Pancreas (tissue), 10 donors: ENCODE results near the gene TYW1B. TPM values are rescaled to one million over a fixed set of nuclear protein-coding genes. Genes with fewer than 3 reads are reported as not detected.
"Not testable (repeated sequence)": the region's sequence is repeated elsewhere in the genome, so short reads cannot be mapped to it uniquely, and the experiment has no call there.

ENCODE experiments used
- ATAC-seq, 4 donors: fragments of 200-7000 bp; cut with Tn5 transposase; one replicate each; pipeline versions ENCODE4 v1.8.0 to v1.9.1; 2020; ENCODE audit warnings: mild to moderate bottlenecking in 4 of 4, moderate library complexity in 4 of 4
- DNase-seq, 6 donors: peaks; one replicate each; pipeline ENCODE4 v3.0.0-alpha.2; 2020
- FAIRE-seq: peaks from 2 replicates; lab custom pipeline; 2012; peaks lifted over from hg19 to GRCh38; lab: Jason Lieb, UNC
- H3K27ac ChIP-seq, 4 donors: fragments of 200-600 bp; sonication (generic); 1 replicate in 3 of 4; 2 replicates in 1 of 4; pipeline versions ENCODE4 v1.5.0 to v1.8.0; 2020
- H3K27me3 ChIP-seq, 4 donors: fragments of 200-600 bp; one replicate each; pipeline ENCODE4 v1.8.0; 2021
- H3K36me3 ChIP-seq, 3 donors: fragments of 200-600 bp; sonication (generic) in 1 of 3; one replicate each; pipeline versions ENCODE4 v1.5.0 to v1.8.0; 2020 to 2021
- H3K4me1 ChIP-seq, 3 donors: fragments of 200-600 bp; one replicate each; pipeline ENCODE4 v1.8.0; 2021
- H3K4me3 ChIP-seq, 4 donors: fragments of 200-600 bp; sonication (generic) in 2 of 4; one replicate each; pipeline versions ENCODE4 v1.5.0 to v1.8.0; 2020 to 2021
- H3K9me3 ChIP-seq, 4 donors: fragments of 200-600 bp; one replicate each; pipeline ENCODE4 v1.8.0; 2021
- WGBS, 2 donors: extraction: QIAGEN DNeasy Blood & Tissue Kit; methylation state at CpG; one replicate each; pipeline ENCODE4 v1.1.7; 2013; 5-methylcytosine and 5-hydroxymethylcytosine counted together
- intact Hi-C, 3 donors: fragments of 100-400 bp; cut with DNase I; formaldehyde crosslinking; loops; one replicate each; pipeline versions ENCODE4 v1.11.1 to v1.14.2; 2022
- polyA plus RNA-seq, 2 donors: library from polyadenylated mRNA; stranded (reverse); fragments of 200-250 nt; gene quantifications; one replicate each; pipeline ENCODE4 v1.2.3, GENCODE V29; 2013
- total RNA-seq, 6 donors: library from RNA; stranded (reverse); fragmentation: NEBNext Ultra II Directional in 4 of 6; extraction: Animal tissue kit (Norgen Biotek cat#: 25700) in 4 of 6; gene quantifications; one replicate each; pipeline versions ENCODE4 v1.2.1 to v1.2.4, GENCODE V29; 2021 to 2023
- TF ChIP-seq, protein P1 (sequence below), 4 donors: fragments of 200-600 bp; sonication (generic) in 3 of 4; IDR thresholded peaks; one replicate each; pipeline versions ENCODE4 v1.5.0 to v1.8.0; 2021; ENCODE audit warnings: antibody characterized with exemption in 4 of 4
- donor health status: healthy with polysubstance abuse.
- donor health status: DM: no; HTN: no; CAD: no; lungs with moderate emphysema.
- donor health status: DM: no; HTN: no; CAD: no.
- donor health status: control.
- donor health status: control.
- donor health status: Bipolar disorder and iron deficiency.
- donor health status: DM: yes; HTN: yes; CAD: no.
- donor health status: DM: no; HTN: no; CAD: no.
- donor health status: DM: no; HTN: no; CAD: no.
- donor health status: DM: yes; HTN: yes; CAD: no.

Gene TYW1B
- total and polyA plus RNA-seq, 8 donors = 0.92 to 5.7 (median 1.8) TPM

DNA sequence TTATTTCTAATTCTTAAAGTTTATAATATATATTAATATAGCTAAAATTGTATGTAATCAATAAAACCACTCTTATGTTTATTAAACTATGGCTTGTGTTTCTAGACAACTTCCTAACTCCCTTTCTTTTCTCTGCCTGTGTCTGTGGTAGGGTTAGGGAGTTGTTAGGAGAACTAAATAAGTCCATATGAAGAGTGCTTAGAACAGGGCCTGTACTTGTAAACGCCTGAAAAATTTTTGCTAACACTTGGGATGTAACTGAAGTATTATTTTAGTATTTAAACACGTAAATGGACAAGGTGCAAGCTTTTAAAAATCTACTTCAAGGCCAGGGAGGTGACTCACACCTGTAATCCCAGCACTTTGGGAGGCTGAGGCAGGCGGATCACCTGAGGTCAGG lies 9.3 kb upstream of the TYW1B start:
- H3K27ac ChIP-seq, H3K9me3 ChIP-seq, H3K4me3 ChIP-seq, intact Hi-C loops, ATAC-seq, FAIRE-seq, H3K4me1 ChIP-seq, H3K27me3 ChIP-seq, DNase-seq: not testable (repeated sequence)
- H3K36me3 ChIP-seq = peaks cover 6 to 30% (median 18%) of the 10 kb centered on the region in 3 donors
- 86 to 90% methylated on average over 3 of the region's 3 CpGs for WGBS, 2 donors

DNA sequence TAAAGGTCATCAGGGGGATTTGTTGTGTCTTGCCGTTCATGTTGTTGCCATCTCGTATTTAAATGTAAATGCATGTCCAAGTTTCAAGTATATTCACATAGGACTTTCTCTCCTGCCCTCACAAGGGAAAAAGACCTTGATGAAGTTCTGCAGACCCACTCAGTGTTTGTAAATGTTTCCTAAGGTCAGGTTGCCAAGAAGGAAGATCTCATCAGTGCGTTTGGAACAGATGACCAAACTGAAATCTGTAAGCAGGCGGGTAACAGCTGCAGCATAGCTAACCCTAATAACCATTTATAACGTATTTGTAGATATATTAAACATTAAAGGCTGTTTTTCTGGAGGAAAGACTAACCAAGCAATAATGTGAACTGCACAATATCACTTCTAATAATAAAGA lies 2.6 kb upstream of the TYW1B start:
- intact Hi-C loops, FAIRE-seq, H3K9me3 ChIP-seq, DNase-seq, H3K27me3 ChIP-seq, ATAC-seq: not testable (repeated sequence)
- H3K27ac ChIP-seq = peak overlapping the region in 3 of 4 donors; percentile 90 to 93 (median 91)
- peaks cover 6 to 17% (median 15%) of the 10 kb centered on the region in 3 donors for H3K36me3 ChIP-seq
- H3K4me3 ChIP-seq = peak overlapping the region in 3 of 4 donors; percentile 52 to 65 (median 61)
- WGBS, 2 donors = 15 to 29% methylated on average over 3 to 5 of the region's 5 CpGs
- H3K4me1 ChIP-seq = peaks cover 5 to 18% (median 13%) of the 10 kb centered on the region in 3 donors

DNA sequence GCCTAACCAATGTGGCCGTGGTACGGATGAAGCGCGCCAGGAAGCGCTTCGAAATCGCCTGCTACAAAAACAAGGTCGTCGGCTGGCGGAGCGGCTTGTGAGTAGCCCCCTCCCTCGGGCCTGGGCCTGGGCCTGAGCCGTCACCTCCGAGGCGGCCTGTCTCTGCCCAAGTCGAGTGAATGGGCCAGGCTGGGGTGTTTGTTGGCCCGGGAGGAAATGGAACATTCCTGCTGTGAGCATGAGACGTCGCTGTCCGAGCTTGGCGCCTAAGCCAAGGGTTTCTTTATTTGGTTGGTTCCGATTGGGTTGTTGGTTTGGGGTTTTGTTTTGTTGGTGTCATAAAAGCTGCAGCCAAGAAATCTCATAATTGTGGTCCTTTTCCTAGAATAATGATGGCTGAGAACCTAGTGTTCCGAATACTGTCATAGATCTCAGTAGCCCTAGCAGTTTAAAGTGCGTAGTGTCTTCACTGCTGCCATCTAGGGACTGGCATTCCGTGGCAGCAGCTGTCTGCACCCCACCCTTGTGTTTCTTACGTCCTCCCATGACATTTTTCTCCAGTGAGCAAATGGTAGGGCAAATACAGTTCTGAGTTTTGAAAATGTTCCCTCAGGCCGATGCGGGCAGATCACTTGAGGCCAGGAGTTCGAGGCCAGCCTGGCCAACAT lies 1.8 kb upstream of the TYW1B start:
- intact Hi-C loops, FAIRE-seq: not testable (repeated sequence)

DNA sequence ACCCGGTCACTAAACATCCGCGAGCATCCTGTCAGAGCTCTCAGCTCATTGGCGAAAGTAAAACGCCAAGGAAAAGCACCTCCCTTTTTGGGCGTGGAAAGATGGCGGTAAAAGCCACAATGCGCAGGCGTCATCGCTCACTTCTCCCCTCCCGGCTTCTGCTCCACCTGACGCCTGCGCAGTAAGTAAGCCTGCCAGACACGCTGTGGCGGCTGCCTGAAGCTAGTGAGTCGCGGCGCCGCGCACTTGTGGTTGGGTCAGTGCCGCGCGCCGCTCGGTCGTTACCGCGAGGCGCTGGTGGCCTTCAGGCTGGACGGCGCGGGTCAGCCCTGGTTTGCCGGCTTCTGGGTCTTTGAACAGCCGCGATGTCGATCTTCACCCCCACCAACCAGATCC lies 1.3 kb upstream of the TYW1B start:
- peak overlapping the region; percentile 36 to 65 (median 56) for H3K4me3 ChIP-seq
- ATAC-seq = peak; percentile 80 to 90 (median 84)
- H3K4me1 ChIP-seq = peaks cover 5 to 18% (median 13%) of the 10 kb centered on the region in 3 donors
- intact Hi-C loops, H3K36me3 ChIP-seq, FAIRE-seq, H3K27me3 ChIP-seq, H3K9me3 ChIP-seq: not testable (repeated sequence)
- WGBS, 2 donors = 0% methylated on average over 36 of the region's 36 CpGs
- peak overlapping the region; percentile 90 to 93 (median 92) for H3K27ac ChIP-seq
- DNase-seq = peak; percentile 92 to 99 (median 97)

More for the DNA sequence above, 1.8 kb upstream of the TYW1B start:
- not testable (repeated sequence) for H3K27me3 ChIP-seq, H3K9me3 ChIP-seq
- DNase-seq = peak in 4 of 6 donors; percentile 38 to 58 (median 52)
- Histone ChIP-seq H3K4me3 (peak overlapping the region; percentile 36 to 65 (median 56)), H3K4me1 (peaks cover 5 to 18% (median 13%) of the 10 kb centered on the region in 3 donors), H3K36me3 (peaks cover 6 to 13% (median 10%) of the 10 kb centered on the region in 3 donors), H3K27ac (peak overlapping the region; percentile 90 to 93 (median 92))
- WGBS, 2 donors = 0% methylated on average over 29 of the region's 29 CpGs
- ATAC-seq = peak; percentile 41 to 67 (median 60)

DNA sequence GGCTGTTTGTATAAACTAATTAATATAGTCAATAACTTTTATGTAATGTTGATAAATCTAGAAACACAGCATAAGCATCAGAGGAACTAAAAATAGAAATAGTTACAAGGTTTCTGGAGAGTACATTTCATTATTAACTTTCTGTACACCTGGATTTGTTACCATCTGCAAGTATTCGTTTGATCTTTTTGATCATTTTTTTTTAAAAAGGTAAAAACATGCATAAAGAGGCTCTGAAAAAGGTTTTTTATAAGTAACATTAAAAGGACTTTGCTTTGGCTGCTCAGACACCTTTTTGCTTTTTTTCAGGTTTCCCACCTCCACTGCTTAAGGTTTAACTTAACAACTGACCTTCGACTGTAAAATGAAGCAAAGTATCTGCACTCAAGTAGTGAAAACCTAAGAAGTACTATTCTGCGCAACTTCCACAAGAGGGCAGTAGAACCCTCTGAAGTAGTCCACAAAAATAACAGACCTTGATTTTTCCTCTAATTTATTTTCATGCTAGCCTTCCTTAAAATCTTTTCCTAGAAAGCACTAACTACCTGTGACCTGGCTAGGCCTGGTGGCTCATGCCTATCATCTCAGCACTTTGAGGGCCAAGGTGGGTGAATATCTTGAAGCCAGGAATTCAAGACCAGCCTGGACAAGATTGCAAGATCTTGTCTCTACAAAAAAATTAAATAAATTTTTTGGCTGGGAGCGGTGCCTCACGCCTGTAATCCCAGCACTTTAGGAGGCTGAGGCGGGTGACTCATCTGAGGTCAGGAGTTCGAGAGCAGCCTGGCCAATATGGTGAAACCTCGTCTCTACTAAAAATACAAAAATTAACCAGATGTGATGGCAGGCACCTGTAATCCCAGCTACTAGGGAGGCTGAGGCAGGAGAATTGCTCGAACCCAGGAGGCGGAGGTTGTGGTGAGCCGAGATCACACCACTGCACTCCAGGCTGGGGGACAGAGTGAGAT lies 4.0 kb downstream of the TYW1B start:
- H3K27ac ChIP-seq, H3K9me3 ChIP-seq, H3K4me1 ChIP-seq, H3K4me3 ChIP-seq, H3K36me3 ChIP-seq, ATAC-seq, intact Hi-C loops, H3K27me3 ChIP-seq, DNase-seq: not testable (repeated sequence)
- TF ChIP-seq, protein P1, sequence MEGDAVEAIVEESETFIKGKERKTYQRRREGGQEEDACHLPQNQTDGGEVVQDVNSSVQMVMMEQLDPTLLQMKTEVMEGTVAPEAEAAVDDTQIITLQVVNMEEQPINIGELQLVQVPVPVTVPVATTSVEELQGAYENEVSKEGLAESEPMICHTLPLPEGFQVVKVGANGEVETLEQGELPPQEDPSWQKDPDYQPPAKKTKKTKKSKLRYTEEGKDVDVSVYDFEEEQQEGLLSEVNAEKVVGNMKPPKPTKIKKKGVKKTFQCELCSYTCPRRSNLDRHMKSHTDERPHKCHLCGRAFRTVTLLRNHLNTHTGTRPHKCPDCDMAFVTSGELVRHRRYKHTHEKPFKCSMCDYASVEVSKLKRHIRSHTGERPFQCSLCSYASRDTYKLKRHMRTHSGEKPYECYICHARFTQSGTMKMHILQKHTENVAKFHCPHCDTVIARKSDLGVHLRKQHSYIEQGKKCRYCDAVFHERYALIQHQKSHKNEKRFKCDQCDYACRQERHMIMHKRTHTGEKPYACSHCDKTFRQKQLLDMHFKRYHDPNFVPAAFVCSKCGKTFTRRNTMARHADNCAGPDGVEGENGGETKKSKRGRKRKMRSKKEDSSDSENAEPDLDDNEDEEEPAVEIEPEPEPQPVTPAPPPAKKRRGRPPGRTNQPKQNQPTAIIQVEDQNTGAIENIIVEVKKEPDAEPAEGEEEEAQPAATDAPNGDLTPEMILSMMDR (IDR thresholded peaks at IDR 0.05) = peak in 3 of 4 donors; percentile 32 to 51 (median 41)
- peak; percentile 17 for FAIRE-seq
- 43 to 46% methylated on average over 10 of the region's 11 CpGs for WGBS, 2 donors

DNA sequence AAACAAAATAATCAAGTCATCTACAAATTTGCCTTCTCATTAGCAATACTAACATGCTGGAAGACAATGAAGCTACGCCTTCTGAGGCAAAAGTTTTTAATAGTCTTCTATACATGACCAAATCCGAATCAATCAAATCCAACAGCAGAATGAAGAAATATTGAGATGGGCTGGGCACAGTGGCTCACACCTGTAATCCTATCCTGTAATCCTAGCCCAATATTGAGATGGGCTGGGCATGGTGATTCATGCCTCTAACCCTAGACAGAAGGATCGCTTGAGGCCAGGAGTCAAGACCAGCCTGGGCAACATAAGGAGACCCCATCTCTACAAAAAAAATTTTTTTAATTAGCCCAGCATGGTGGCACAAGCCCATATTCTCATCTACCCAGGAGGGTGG lies 5.5 kb downstream of the TYW1B start:
- H3K36me3 ChIP-seq, H3K27me3 ChIP-seq, FAIRE-seq, H3K4me1 ChIP-seq, H3K9me3 ChIP-seq, ATAC-seq, H3K4me3 ChIP-seq, DNase-seq, H3K27ac ChIP-seq, intact Hi-C loops: not testable (repeated sequence)
- 84 to 92% methylated on average over 3 of the region's 3 CpGs for WGBS, 2 donors

DNA sequence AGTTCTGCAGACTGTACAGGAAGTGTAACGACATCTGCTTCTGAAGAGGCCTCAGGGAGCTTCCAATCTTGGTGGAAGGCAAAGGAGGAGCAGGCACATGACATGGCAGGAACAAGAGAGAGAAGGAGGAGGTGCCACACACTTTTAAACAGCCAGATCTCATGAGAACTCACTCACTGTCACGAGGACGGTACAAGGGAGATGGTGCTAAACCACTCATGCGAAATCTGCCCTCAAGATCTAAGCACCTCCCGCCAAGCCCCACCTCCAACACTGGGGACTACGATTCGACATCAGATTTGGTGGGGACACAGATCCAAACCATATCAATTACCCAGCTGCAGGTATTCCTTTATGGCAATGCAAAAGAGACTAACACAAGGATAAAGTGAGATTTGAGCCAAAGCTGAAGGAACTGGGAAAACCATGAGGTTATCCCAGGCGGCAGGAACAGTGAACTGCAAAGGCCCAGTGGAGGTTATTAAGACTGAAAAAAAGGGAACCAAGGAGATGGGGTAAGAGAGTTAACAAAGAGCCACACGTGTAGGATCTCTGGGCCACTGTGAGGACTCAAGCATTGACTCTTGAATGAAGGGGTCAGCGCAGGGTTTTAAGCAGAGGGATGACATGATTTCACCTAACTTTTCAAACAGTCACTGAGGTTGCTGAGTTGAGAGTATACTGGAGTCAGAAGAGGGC lies 9.2 kb downstream of the TYW1B start:
- not testable (repeated sequence) for FAIRE-seq

DNA sequence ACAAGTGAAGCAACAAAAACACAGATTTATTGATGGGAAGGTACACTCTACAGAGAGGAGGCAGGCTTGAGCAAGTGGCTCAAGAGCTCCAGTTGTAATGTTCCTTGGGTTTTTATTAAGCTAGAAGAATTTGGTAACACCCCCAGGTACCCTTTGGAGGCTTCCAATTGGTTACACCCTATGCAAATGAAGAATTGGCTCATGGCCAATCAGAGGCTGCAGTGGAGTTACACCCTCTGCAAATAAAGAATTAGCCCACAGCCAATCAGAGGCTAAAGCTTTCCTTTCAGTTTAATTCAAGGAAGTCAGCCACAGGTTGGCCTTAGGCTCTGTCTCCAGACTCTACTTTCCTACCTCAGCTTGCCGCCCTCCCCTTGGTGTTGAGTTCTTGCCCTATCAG lies 10.3 kb downstream of the TYW1B start:
- intact Hi-C loops, H3K27ac ChIP-seq, H3K9me3 ChIP-seq, H3K4me1 ChIP-seq, ATAC-seq, H3K27me3 ChIP-seq, DNase-seq, FAIRE-seq, H3K36me3 ChIP-seq, H3K4me3 ChIP-seq: not testable (repeated sequence)
- WGBS, 2 donors = 97 to 100% methylated on average over 1 of the region's 1 CpG

More for the DNA sequence above, 9.2 kb downstream of the TYW1B start:
- H3K9me3 ChIP-seq, H3K4me1 ChIP-seq, DNase-seq, ATAC-seq, H3K4me3 ChIP-seq, H3K36me3 ChIP-seq, intact Hi-C loops, H3K27ac ChIP-seq, H3K27me3 ChIP-seq: not testable (repeated sequence)
- WGBS, 2 donors = 93 to 94% methylated on average over 10 of the region's 10 CpGs

DNA sequence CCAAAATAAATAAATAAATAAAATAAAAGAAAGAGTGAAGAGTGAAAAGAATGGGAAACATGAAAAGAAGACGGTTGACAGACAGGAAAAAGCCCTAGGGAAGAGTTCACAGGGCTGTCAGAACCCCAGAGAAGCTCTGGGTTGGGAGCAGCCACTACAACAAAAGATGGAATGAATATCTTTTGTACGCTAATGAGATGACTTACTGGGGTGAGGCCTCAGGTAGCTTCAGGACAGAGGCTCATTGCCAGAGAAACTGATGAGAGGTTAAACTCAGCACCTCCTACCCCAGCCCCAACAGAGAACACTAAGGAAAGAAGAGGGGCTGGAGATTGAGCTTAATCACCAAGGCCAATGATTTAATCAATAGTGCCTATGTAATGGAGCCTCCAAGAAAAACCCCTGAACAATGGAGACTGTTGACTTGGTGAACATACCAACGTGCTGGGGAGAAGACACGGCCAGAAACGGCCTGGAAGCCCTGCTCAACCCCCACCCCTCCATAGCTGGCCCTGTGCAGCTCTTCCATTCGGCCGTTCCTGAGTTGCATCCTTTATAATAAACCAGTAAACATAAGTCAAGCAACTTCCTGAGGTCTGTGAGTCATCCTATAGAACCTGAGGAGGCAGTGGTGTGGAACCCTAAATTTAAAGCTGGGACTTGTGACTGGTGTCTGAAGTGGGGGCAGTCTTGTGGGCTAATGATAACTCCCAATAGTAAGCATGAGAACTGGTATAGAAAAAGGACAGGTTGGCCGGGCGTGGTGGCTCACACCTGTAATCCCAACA lies 11.4 kb downstream of the TYW1B start:
- H3K27me3 ChIP-seq, FAIRE-seq, ATAC-seq, H3K4me3 ChIP-seq, H3K27ac ChIP-seq, H3K4me1 ChIP-seq, H3K9me3 ChIP-seq, DNase-seq, H3K36me3 ChIP-seq, intact Hi-C loops: not testable (repeated sequence)
- 84 to 96% methylated on average over 8 to 9 of the region's 9 CpGs for WGBS, 2 donors
